ENCODE data around the gene CHSY1.
A peak's percentile ranks its signal among the peaks of the same experiment; 100 is the strongest.

The CHSY1 gene

GRCh38 chr15:101207867-101208288 is 44.0 kb downstream of the CHSY1 start:
- H3K9me3 ChIP-seq (ENCODE audit: control insufficient read depth in 2 of 2, low read length in 2 of 2) = no peaks in the 10 kb centered on the region
- no peak overlapping the region for H3K4me3 ChIP-seq (ENCODE audit: low read length in 2 of 2)
- H3K27ac ChIP-seq (ENCODE audit: low read length) = no peak overlapping the region
- H3K4me1 ChIP-seq (ENCODE audit: control insufficient read depth, insufficient read depth, low read length) = no peaks in the 10 kb centered on the region
- H3K9ac ChIP-seq (ENCODE audit: low read length in 2 of 2) = no peak overlapping the region
- no peaks in the 10 kb centered on the region for H3K27me3 ChIP-seq (ENCODE audit: control insufficient read depth in 1 of 2, insufficient read depth in 2 of 2, low read length in 2 of 2)
- H3K36me3 ChIP-seq (ENCODE audit: control insufficient read depth in 2 of 2, insufficient read depth in 2 of 2, low read length in 2 of 2) = no peaks in the 10 kb centered on the region

- no peak overlapping the region for H3K4me3 ChIP-seq (ENCODE audit: low read length in 2 of 2)
- no peak overlapping the region for H3K27ac ChIP-seq (ENCODE audit: low read length)
- H3K9ac ChIP-seq (ENCODE audit: low read length in 2 of 2) = no peak overlapping the region
- H3K36me3 ChIP-seq (ENCODE audit: control insufficient read depth in 2 of 2, insufficient read depth in 2 of 2, low read length in 2 of 2) = no peaks in the 10 kb centered on the region
- no peaks in the 10 kb centered on the region for H3K9me3 ChIP-seq (ENCODE audit: control insufficient read depth in 2 of 2, low read length in 2 of 2)
- H3K4me1 ChIP-seq (ENCODE audit: control insufficient read depth, insufficient read depth, low read length) = peaks cover 8% of the 10 kb centered on the region
- H3K27me3 ChIP-seq (ENCODE audit: control insufficient read depth in 1 of 2, insufficient read depth in 2 of 2, low read length in 2 of 2) = no peaks in the 10 kb centered on the region
These were observed 45.7 kb downstream of the CHSY1 start for GRCh38 chr15:101206176-101206591.

GRCh38 chr15:101204739-101205535 is 46.9 kb downstream of the CHSY1 start:
- no peak overlapping the region for H3K9ac ChIP-seq (ENCODE audit: low read length in 2 of 2)
- no peaks in the 10 kb centered on the region for H3K27me3 ChIP-seq (ENCODE audit: control insufficient read depth in 1 of 2, insufficient read depth in 2 of 2, low read length in 2 of 2)
- no peaks in the 10 kb centered on the region for H3K9me3 ChIP-seq (ENCODE audit: control insufficient read depth in 2 of 2, low read length in 2 of 2)
- no peak overlapping the region for H3K27ac ChIP-seq (ENCODE audit: low read length)
- no peak overlapping the region for H3K4me3 ChIP-seq (ENCODE audit: low read length in 2 of 2)
- H3K4me1 ChIP-seq (ENCODE audit: control insufficient read depth, insufficient read depth, low read length) = peaks cover 13% of the 10 kb centered on the region
- H3K36me3 ChIP-seq (ENCODE audit: control insufficient read depth in 2 of 2, insufficient read depth in 2 of 2, low read length in 2 of 2) = no peaks in the 10 kb centered on the region

GRCh38 chr15:101203607-101204189 is 48.1 kb downstream of the CHSY1 start:
- Histone ChIP-seq H3K36me3 (ENCODE audit: control insufficient read depth in 2 of 2, insufficient read depth in 2 of 2, low read length in 2 of 2) (no peaks in the 10 kb centered on the region), H3K27ac (ENCODE audit: low read length) (no peak overlapping the region), H3K9me3 (ENCODE audit: control insufficient read depth in 2 of 2, low read length in 2 of 2) (no peaks in the 10 kb centered on the region), H3K9ac (ENCODE audit: low read length in 2 of 2) (no peak overlapping the region), H3K4me1 (ENCODE audit: control insufficient read depth, insufficient read depth, low read length) (peaks cover 19% of the 10 kb centered on the region), H3K4me3 (ENCODE audit: low read length in 2 of 2) (no peak overlapping the region), H3K27me3 (ENCODE audit: control insufficient read depth in 1 of 2, insufficient read depth in 2 of 2, low read length in 2 of 2) (no peaks in the 10 kb centered on the region)

GRCh38 chr15:101203029-101203573 is 48.7 kb downstream of the CHSY1 start:
- Histone ChIP-seq H3K27ac (ENCODE audit: low read length) (no peak overlapping the region), H3K36me3 (ENCODE audit: control insufficient read depth in 2 of 2, insufficient read depth in 2 of 2, low read length in 2 of 2) (no peaks in the 10 kb centered on the region), H3K9me3 (ENCODE audit: control insufficient read depth in 2 of 2, low read length in 2 of 2) (no peaks in the 10 kb centered on the region), H3K27me3 (ENCODE audit: control insufficient read depth in 1 of 2, insufficient read depth in 2 of 2, low read length in 2 of 2) (no peaks in the 10 kb centered on the region), H3K4me1 (ENCODE audit: control insufficient read depth, insufficient read depth, low read length) (peaks cover 20% of the 10 kb centered on the region), H3K9ac (ENCODE audit: low read length in 2 of 2) (no peak overlapping the region), H3K4me3 (ENCODE audit: low read length in 2 of 2) (no peak overlapping the region)

- no peaks in the 10 kb centered on the region for H3K27me3 ChIP-seq (ENCODE audit: control insufficient read depth in 1 of 2, insufficient read depth in 2 of 2, low read length in 2 of 2)
- peak overlapping the region in 1 of 2 donors; percentile 49 for H3K4me3 ChIP-seq (ENCODE audit: low read length in 2 of 2)
- H3K27ac ChIP-seq (ENCODE audit: low read length) = peak overlapping the region; percentile 71
- H3K4me1 ChIP-seq (ENCODE audit: control insufficient read depth, insufficient read depth, low read length) = peaks cover 20% of the 10 kb centered on the region
- peak overlapping the region in 1 of 2 donors; percentile 62 for H3K9ac ChIP-seq (ENCODE audit: low read length in 2 of 2)
- H3K9me3 ChIP-seq (ENCODE audit: control insufficient read depth in 2 of 2, low read length in 2 of 2) = no peaks in the 10 kb centered on the region
- no peaks in the 10 kb centered on the region for H3K36me3 ChIP-seq (ENCODE audit: control insufficient read depth in 2 of 2, insufficient read depth in 2 of 2, low read length in 2 of 2)
These were observed 50.3 kb downstream of the CHSY1 start for GRCh38 chr15:101201411-101202174.

- no peak overlapping the region for H3K4me3 ChIP-seq (ENCODE audit: low read length in 2 of 2)
- H3K27ac ChIP-seq (ENCODE audit: low read length) = peak overlapping the region; percentile 24
- no peak overlapping the region for H3K9ac ChIP-seq (ENCODE audit: low read length in 2 of 2)
- peaks cover 20% of the 10 kb centered on the region for H3K4me1 ChIP-seq (ENCODE audit: control insufficient read depth, insufficient read depth, low read length)
- no peaks in the 10 kb centered on the region for H3K36me3 ChIP-seq (ENCODE audit: control insufficient read depth in 2 of 2, insufficient read depth in 2 of 2, low read length in 2 of 2)
- no peaks in the 10 kb centered on the region for H3K9me3 ChIP-seq (ENCODE audit: control insufficient read depth in 2 of 2, low read length in 2 of 2)
- H3K27me3 ChIP-seq (ENCODE audit: control insufficient read depth in 1 of 2, insufficient read depth in 2 of 2, low read length in 2 of 2) = no peaks in the 10 kb centered on the region
These were observed 51.7 kb downstream of the CHSY1 start for GRCh38 chr15:101200181-101200580.

GRCh38 chr15:101198800-101199199 is 53.0 kb downstream of the CHSY1 start:
- H3K4me3 ChIP-seq (ENCODE audit: low read length in 2 of 2) = no peak overlapping the region
- no peaks in the 10 kb centered on the region for H3K9me3 ChIP-seq (ENCODE audit: control insufficient read depth in 2 of 2, low read length in 2 of 2)
- no peaks in the 10 kb centered on the region for H3K27me3 ChIP-seq (ENCODE audit: control insufficient read depth in 1 of 2, insufficient read depth in 2 of 2, low read length in 2 of 2)
- H3K4me1 ChIP-seq (ENCODE audit: control insufficient read depth, insufficient read depth, low read length) = peaks cover 22% of the 10 kb centered on the region
- H3K27ac ChIP-seq (ENCODE audit: low read length) = no peak overlapping the region
- no peaks in the 10 kb centered on the region for H3K36me3 ChIP-seq (ENCODE audit: control insufficient read depth in 2 of 2, insufficient read depth in 2 of 2, low read length in 2 of 2)
- H3K9ac ChIP-seq (ENCODE audit: low read length in 2 of 2) = no peak overlapping the region

- H3K4me1 ChIP-seq (ENCODE audit: control insufficient read depth, insufficient read depth, low read length) = peaks cover 29% of the 10 kb centered on the region
- no peak overlapping the region for H3K4me3 ChIP-seq (ENCODE audit: low read length in 2 of 2)
- no peaks in the 10 kb centered on the region for H3K27me3 ChIP-seq (ENCODE audit: control insufficient read depth in 1 of 2, insufficient read depth in 2 of 2, low read length in 2 of 2)
- H3K9me3 ChIP-seq (ENCODE audit: control insufficient read depth in 2 of 2, low read length in 2 of 2) = no peaks in the 10 kb centered on the region
- no peaks in the 10 kb centered on the region for H3K36me3 ChIP-seq (ENCODE audit: control insufficient read depth in 2 of 2, insufficient read depth in 2 of 2, low read length in 2 of 2)
- H3K9ac ChIP-seq (ENCODE audit: low read length in 2 of 2) = no peak overlapping the region
- no peak overlapping the region for H3K27ac ChIP-seq (ENCODE audit: low read length)
These were observed 53.7 kb downstream of the CHSY1 start for GRCh38 chr15:101198031-101198575.

- Histone ChIP-seq H3K27ac (ENCODE audit: low read length) (no peak overlapping the region), H3K4me1 (ENCODE audit: control insufficient read depth, insufficient read depth, low read length) (peaks cover 29% of the 10 kb centered on the region), H3K36me3 (ENCODE audit: control insufficient read depth in 2 of 2, insufficient read depth in 2 of 2, low read length in 2 of 2) (no peaks in the 10 kb centered on the region), H3K4me3 (ENCODE audit: low read length in 2 of 2) (no peak overlapping the region), H3K27me3 (ENCODE audit: control insufficient read depth in 1 of 2, insufficient read depth in 2 of 2, low read length in 2 of 2) (no peaks in the 10 kb centered on the region), H3K9me3 (ENCODE audit: control insufficient read depth in 2 of 2, low read length in 2 of 2) (no peaks in the 10 kb centered on the region), H3K9ac (ENCODE audit: low read length in 2 of 2) (no peak overlapping the region)
These were observed 57.2 kb downstream of the CHSY1 start for GRCh38 chr15:101194546-101195125.
